Natural killer cell (primary cell): ENCODE results near the gene CERS3. TPM values are rescaled to one million over a fixed set of nuclear protein-coding genes. Genes with fewer than 3 reads are reported as not detected.

ENCODE experiments used
- ATAC-seq, 3 donors: fragments of 150-1000 bp in 2 of 3; fragments of 200-7000 bp in 1 of 3; cut with Tn5 transposase; 1 replicate in 1 of 3; 2 replicates in 2 of 3; pipeline ENCODE4 v1.10.0; 2021; ENCODE audit warnings: mild to moderate bottlenecking in 2 of 3, moderate library complexity in 2 of 3
- DNase-seq, 2 donors: peaks; one replicate each; pipeline versions ENCODE4 v3.0.0 to v3.0.0-alpha.2; 2013 to 2021; ENCODE audit warnings: mixed read lengths in 1 of 2
- H3K27ac ChIP-seq: one replicate; pipeline ENCODE4 v1.5.1; 2013; ENCODE audit warnings: mild to moderate bottlenecking, low read length
- H3K27me3 ChIP-seq: one replicate; pipeline ENCODE4 v1.6.1; 2013; ENCODE audit warnings: low read length; ENCODE audit not compliant: control insufficient read depth, insufficient read depth
- H3K36me3 ChIP-seq: one replicate; pipeline ENCODE4 v1.6.1; 2013; ENCODE audit warnings: low read length; ENCODE audit not compliant: control insufficient read depth, insufficient read depth
- H3K4me1 ChIP-seq: one replicate; pipeline ENCODE4 v1.6.1; 2013; ENCODE audit warnings: low read length; ENCODE audit not compliant: control insufficient read depth, insufficient read depth
- H3K4me3 ChIP-seq: one replicate; pipeline ENCODE4 v1.5.1; 2013; ENCODE audit warnings: low read length
- H3K9me3 ChIP-seq: one replicate; pipeline ENCODE4 v1.6.1; 2013; ENCODE audit warnings: low read length; ENCODE audit not compliant: control insufficient read depth, insufficient read depth
- H3K27ac Mint-ChIP-seq, 2 donors: one replicate each; pipeline ENCODE4 v1.8.0; 2022; ENCODE audit warnings: mild to moderate bottlenecking in 2 of 2, mixed read lengths in 2 of 2, moderate library complexity in 1 of 2
- H3K27me3 Mint-ChIP-seq, 2 donors: one replicate each; pipeline ENCODE4 v1.8.0; 2022; ENCODE audit warnings: low read depth in 2 of 2, mixed read lengths in 2 of 2
- H3K36me3 Mint-ChIP-seq: one replicate; pipeline ENCODE4 v1.8.0; 2022; ENCODE audit warnings: mixed read lengths
- H3K4me1 Mint-ChIP-seq, 2 donors: one replicate each; pipeline ENCODE4 v1.8.0; 2022; ENCODE audit warnings: mixed read lengths in 2 of 2
- H3K4me3 Mint-ChIP-seq: one replicate; pipeline ENCODE4 v1.8.0; 2022; ENCODE audit warnings: mild to moderate bottlenecking, moderate library complexity, mixed read lengths
- H3K9me3 Mint-ChIP-seq, 2 donors: one replicate each; pipeline ENCODE4 v1.8.0; 2022; ENCODE audit warnings: mixed read lengths in 2 of 2
- WGBS: methylation state at CpG from one replicate; pipeline ENCODE4 v1.1.7; 2013; ENCODE audit warnings: missing lambda C conversion rate; ENCODE audit not compliant: insufficient coverage; 5-methylcytosine and 5-hydroxymethylcytosine counted together
- intact Hi-C: fragments of 100-400 bp; cut with micrococcal nuclease; formaldehyde crosslinking; loops from one replicate; pipeline ENCODE4 v1.14.2; 2022
- total RNA-seq, 4 donors: library from RNA; stranded (reverse); fragments of 120-200 nt in 1 of 4; gene quantifications; one replicate each; pipeline versions ENCODE4 v1.2.3 to v1.2.4, GENCODE V29; 2013 to 2022
- TF ChIP-seq, protein P1 (sequence below): fragments of 200-600 bp; IDR thresholded peaks from one replicate; pipeline ENCODE4 v1.8.0; 2022; ENCODE audit warnings: antibody characterized with exemption

CERS3 gene
- total RNA-seq, 3 donors from 2014 or later (not counting 1 experiment from before 2014, with no cell fraction given), result 0.40 to 0.90 (median 0.48) TPM

- Histone ChIP-seq H3K9me3 (no peaks in the 10 kb centered on the region), H3K36me3 (no peaks in the 10 kb centered on the region), H3K4me3 (no peak overlapping the region), H3K4me1 (peaks cover 15% of the 10 kb centered on the region), H3K27me3 (no peaks in the 10 kb centered on the region), H3K27ac (no peak overlapping the region)
- H3K36me3 Mint-ChIP-seq, result no peaks in the 10 kb centered on the region
- ATAC-seq (no peak), DNase-seq (no peak)
- no peaks in the 10 kb centered on the region for H3K27me3 Mint-ChIP-seq
- TF ChIP-seq, protein P1, sequence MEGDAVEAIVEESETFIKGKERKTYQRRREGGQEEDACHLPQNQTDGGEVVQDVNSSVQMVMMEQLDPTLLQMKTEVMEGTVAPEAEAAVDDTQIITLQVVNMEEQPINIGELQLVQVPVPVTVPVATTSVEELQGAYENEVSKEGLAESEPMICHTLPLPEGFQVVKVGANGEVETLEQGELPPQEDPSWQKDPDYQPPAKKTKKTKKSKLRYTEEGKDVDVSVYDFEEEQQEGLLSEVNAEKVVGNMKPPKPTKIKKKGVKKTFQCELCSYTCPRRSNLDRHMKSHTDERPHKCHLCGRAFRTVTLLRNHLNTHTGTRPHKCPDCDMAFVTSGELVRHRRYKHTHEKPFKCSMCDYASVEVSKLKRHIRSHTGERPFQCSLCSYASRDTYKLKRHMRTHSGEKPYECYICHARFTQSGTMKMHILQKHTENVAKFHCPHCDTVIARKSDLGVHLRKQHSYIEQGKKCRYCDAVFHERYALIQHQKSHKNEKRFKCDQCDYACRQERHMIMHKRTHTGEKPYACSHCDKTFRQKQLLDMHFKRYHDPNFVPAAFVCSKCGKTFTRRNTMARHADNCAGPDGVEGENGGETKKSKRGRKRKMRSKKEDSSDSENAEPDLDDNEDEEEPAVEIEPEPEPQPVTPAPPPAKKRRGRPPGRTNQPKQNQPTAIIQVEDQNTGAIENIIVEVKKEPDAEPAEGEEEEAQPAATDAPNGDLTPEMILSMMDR, result no peak
- intact Hi-C loops, result no loop called here
- H3K9me3 Mint-ChIP-seq, result no peaks in the 10 kb centered on the region
- H3K4me3 Mint-ChIP-seq, result no peak overlapping the region
- H3K27ac Mint-ChIP-seq, result no peak overlapping the region
- H3K4me1 Mint-ChIP-seq, result peaks cover 12 to 17% of the 10 kb centered on the region in 2 donors
- WGBS, result 96% methylated on average over 3 of the region's 3 CpGs
Observed at GRCh38 chr15:100521907-100522306, 6.8 kb downstream of the CERS3 start.

DNA sequence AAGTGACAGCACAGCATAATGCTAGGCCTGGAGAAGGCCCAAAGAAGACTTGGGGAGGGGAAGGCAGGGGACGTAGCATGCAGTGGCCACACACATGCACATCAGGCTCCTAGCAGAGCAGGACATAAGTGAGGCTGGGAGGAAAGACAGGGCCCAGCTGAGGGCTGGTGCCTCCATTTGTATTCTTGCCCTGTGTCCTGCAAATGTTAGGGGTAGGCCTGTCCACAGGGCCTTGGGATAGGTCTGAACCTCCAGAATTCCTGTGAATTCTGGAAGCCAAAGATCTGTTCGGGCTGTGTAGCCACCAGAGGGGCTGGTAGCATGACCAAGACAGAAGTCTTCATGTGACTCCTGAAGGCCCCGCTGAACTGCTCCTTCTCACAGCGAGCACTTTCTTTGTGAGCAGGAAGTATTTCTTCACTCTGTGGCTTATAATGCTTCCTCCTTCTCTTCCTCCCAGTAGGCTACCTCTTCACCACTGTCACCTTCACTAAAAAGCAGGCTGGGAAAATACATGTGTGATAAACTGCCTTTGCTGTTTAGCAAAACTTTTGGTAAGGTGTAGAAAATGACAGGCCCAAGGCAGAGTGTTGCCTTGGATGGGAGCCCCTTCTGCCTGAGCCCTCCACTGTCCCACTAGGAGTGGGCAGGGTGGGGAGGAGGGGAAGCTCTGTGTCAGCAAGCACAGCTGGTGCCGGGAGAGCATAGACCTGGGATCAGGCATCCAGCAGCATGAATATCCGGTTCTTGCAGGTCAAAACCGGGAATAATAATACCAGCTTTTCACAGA is 8.4 kb downstream of the CERS3 start:
- DNase-seq, result peak in 1 of 2 donors; percentile 13

GRCh38 chr15:100517846-100518245 is 10.9 kb downstream of the CERS3 start:
- ATAC-seq (no peak), DNase-seq (no peak)
- H3K4me1 ChIP-seq, result peaks cover 15% of the 10 kb centered on the region
- no peak overlapping the region for H3K27ac ChIP-seq
- H3K36me3 ChIP-seq, result no peaks in the 10 kb centered on the region
- TF ChIP-seq, protein P1, result no peak
- H3K9me3 ChIP-seq, result no peaks in the 10 kb centered on the region
- intact Hi-C loops, result no loop called here
- H3K4me3 ChIP-seq, result no peak overlapping the region
- Mint-ChIP-seq H3K4me3 (no peak overlapping the region), H3K36me3 (no peaks in the 10 kb centered on the region), H3K27ac (no peak overlapping the region), H3K9me3 (no peaks in the 10 kb centered on the region), H3K4me1 (peaks cover 12 to 17% of the 10 kb centered on the region in 2 donors), H3K27me3 (peaks cover 5 to 10% of the 10 kb centered on the region in 2 donors)
- WGBS, result 96% methylated on average over 3 of the region's 3 CpGs
- peaks cover 2% of the 10 kb centered on the region for H3K27me3 ChIP-seq

More for the DNA sequence above, 8.4 kb downstream of the CERS3 start:
- Mint-ChIP-seq H3K27me3 (no peaks in the 10 kb centered on the region), H3K27ac (peak overlapping the region in 1 of 2 donors; percentile 54), H3K4me1 (peaks cover 12 to 17% of the 10 kb centered on the region in 2 donors), H3K9me3 (no peaks in the 10 kb centered on the region), H3K4me3 (peak overlapping the region; percentile 42), H3K36me3 (no peaks in the 10 kb centered on the region)
- no peak overlapping the region for H3K27ac ChIP-seq
- H3K9me3 ChIP-seq, result no peaks in the 10 kb centered on the region
- ATAC-seq, result peak in 2 of 3 donors; percentile 53 to 74
- H3K4me1 ChIP-seq, result peaks cover 15% of the 10 kb centered on the region
- intact Hi-C loops, result no loop called here
- H3K36me3 ChIP-seq, result no peaks in the 10 kb centered on the region
- H3K4me3 ChIP-seq, result no peak overlapping the region
- 31% methylated on average over 4 of the region's 7 CpGs for WGBS
- H3K27me3 ChIP-seq, result no peaks in the 10 kb centered on the region
- TF ChIP-seq, protein P1, result no peak
